Glutamatergic neuron (in vitro differentiated cells): Measurements from ENCODE around the gene ZNF267. TPM values are rescaled to one million over a fixed set of nuclear protein-coding genes. Genes with fewer than 3 reads are reported as not detected.
"Not testable (repeated sequence)": the region's sequence is repeated elsewhere in the genome, so short reads cannot be mapped to it uniquely, and the experiment has no call there.

Source experiments
- DNase-seq: peaks from one replicate; pipeline ENCODE4 v3.0.0; 2022
- H3K27ac Mint-ChIP-seq: one replicate; pipeline ENCODE4 v1.8.0; 2020; ENCODE audit warnings: mild to moderate bottlenecking, mixed read lengths, inconsistent platforms; ENCODE audit not compliant: unreplicated experiment
- H3K27me3 Mint-ChIP-seq: one replicate; pipeline ENCODE4 v1.8.0; 2020; ENCODE audit warnings: mild to moderate bottlenecking, moderate library complexity, mixed read lengths, inconsistent platforms; ENCODE audit not compliant: unreplicated experiment
- H3K36me3 Mint-ChIP-seq: one replicate; pipeline ENCODE4 v1.8.0; 2020; ENCODE audit warnings: mild to moderate bottlenecking, mixed read lengths, inconsistent platforms; ENCODE audit not compliant: unreplicated experiment
- H3K4me1 Mint-ChIP-seq: one replicate; pipeline ENCODE4 v1.8.0; 2020; ENCODE audit warnings: mild to moderate bottlenecking, low read depth, mixed read lengths, inconsistent platforms; ENCODE audit not compliant: unreplicated experiment
- H3K4me3 Mint-ChIP-seq: one replicate; pipeline ENCODE4 v1.8.0; 2020; ENCODE audit warnings: mild to moderate bottlenecking, mixed read lengths, inconsistent platforms; ENCODE audit not compliant: unreplicated experiment
- H3K9me3 Mint-ChIP-seq: one replicate; pipeline ENCODE4 v1.8.0; 2020; ENCODE audit warnings: mild to moderate bottlenecking, moderate library complexity, mixed read lengths, inconsistent platforms; ENCODE audit not compliant: unreplicated experiment
- total RNA-seq: library from RNA; stranded (reverse); fragmentation: NEBNext Ultra II Directional; extraction: Animal tissue kit (Norgen Biotek cat#: 25700); gene quantifications from one replicate; pipeline ENCODE4 v1.2.1, GENCODE V29; 2021; ENCODE audit not compliant: unreplicated experiment
- TF ChIP-seq, protein P1 (sequence below): fragments of 200-600 bp; sonication (generic); IDR thresholded peaks from one replicate; pipeline ENCODE4 v1.5.0; 2021; ENCODE audit not compliant: partially characterized antibody, unreplicated experiment

Gene ZNF267
- total RNA-seq, 1 donor from 2014 or later = 10.0 TPM

DNA sequence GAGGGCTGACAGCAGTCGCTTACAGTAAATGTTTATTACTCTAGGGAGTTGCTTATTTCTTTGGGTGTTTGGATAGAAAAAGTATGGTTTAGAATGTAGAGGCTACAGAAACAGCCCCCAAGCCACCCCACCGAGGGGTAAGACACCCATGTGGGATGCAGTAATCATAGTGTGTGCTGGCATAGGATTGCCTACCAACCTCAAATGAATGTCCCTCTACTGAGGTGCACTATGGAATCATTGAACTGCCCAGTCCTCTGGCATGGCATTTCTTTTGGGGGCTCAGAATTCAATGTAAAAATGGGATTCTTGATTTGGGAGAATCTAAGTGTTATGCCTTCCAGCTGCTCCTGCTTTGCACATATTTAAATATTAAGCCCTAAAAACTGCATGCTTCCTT is 46.8 kb downstream of the ZNF267 start:
- TF ChIP-seq, protein P1, sequence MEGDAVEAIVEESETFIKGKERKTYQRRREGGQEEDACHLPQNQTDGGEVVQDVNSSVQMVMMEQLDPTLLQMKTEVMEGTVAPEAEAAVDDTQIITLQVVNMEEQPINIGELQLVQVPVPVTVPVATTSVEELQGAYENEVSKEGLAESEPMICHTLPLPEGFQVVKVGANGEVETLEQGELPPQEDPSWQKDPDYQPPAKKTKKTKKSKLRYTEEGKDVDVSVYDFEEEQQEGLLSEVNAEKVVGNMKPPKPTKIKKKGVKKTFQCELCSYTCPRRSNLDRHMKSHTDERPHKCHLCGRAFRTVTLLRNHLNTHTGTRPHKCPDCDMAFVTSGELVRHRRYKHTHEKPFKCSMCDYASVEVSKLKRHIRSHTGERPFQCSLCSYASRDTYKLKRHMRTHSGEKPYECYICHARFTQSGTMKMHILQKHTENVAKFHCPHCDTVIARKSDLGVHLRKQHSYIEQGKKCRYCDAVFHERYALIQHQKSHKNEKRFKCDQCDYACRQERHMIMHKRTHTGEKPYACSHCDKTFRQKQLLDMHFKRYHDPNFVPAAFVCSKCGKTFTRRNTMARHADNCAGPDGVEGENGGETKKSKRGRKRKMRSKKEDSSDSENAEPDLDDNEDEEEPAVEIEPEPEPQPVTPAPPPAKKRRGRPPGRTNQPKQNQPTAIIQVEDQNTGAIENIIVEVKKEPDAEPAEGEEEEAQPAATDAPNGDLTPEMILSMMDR = no peak
- Mint-ChIP-seq H3K4me1 (no peaks in the 10 kb centered on the region), H3K9me3 (peaks cover 18% of the 10 kb centered on the region), H3K36me3 (peaks cover 28% of the 10 kb centered on the region), H3K27ac (no peak overlapping the region), H3K4me3 (no peak overlapping the region), H3K27me3 (peaks cover 2% of the 10 kb centered on the region)
- DNase-seq = no peak

DNA sequence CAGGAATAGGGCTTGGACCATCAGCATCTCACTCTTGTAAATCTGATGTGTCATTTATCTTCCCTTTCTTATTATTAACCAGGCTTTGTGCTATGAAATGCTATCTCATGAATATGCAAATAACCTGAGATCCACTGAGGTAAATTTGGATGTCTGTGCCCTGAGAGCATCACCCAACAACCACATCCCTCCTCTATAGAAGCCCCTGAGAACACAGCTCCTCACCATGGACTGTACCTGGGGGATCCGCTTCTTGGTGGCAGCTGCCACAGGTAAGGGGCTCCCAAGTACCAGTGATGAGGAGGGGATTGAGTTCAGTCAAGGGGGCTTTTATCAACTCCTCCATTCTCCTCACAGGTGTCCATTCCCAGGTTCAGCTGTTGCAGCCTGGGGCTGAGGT is 78.2 kb downstream of the ZNF267 start:
- not testable (repeated sequence) for H3K27me3 Mint-ChIP-seq, DNase-seq, H3K4me3 Mint-ChIP-seq, H3K4me1 Mint-ChIP-seq, H3K36me3 Mint-ChIP-seq, H3K27ac Mint-ChIP-seq, H3K9me3 Mint-ChIP-seq

DNA sequence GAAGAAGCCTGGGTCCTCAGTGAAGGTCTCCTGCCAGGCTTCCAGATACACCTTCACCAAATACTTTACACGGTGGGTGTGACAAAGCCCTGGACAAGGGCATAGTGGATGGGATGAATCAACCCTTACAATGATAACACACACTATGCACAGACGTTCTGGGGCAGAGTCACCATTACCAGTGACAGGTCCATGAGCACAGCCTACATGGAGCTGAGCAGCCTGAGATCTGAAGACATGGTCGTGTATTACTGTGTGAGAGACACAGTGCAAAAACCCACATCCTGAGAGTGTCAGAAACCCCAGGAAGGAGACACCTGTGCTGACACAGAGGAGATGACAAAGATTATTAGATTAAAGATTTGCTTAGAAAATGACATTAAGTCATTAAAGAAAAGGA is 78.6 kb downstream of the ZNF267 start:
- not testable (repeated sequence) for H3K4me1 Mint-ChIP-seq

DNA sequence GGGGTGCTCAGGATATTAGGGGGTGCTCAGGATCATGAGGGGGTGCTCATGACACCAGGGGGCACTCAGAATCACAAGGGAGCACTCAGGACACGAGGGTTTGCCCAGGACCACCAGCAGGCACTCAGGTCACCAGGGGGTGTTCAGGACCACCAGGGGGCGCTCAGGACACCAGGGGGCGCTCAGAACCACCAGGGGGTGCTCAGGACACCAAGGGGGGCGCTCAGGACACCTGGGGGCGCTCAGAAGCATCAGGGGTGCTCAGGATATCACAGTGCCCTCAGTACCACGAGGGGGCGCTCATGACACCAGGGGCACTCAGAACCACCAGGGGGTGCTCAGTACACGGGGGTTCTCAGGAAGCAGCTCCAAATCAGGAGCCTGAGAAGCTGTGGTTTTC is 82.6 kb downstream of the ZNF267 start:
- H3K27ac Mint-ChIP-seq, DNase-seq, H3K27me3 Mint-ChIP-seq, H3K4me3 Mint-ChIP-seq, H3K36me3 Mint-ChIP-seq, H3K4me1 Mint-ChIP-seq, H3K9me3 Mint-ChIP-seq: not testable (repeated sequence)

More for the DNA sequence above, 78.6 kb downstream of the ZNF267 start:
- not testable (repeated sequence) for H3K36me3 Mint-ChIP-seq, H3K9me3 Mint-ChIP-seq, DNase-seq, H3K27ac Mint-ChIP-seq, H3K4me3 Mint-ChIP-seq, H3K27me3 Mint-ChIP-seq

DNA sequence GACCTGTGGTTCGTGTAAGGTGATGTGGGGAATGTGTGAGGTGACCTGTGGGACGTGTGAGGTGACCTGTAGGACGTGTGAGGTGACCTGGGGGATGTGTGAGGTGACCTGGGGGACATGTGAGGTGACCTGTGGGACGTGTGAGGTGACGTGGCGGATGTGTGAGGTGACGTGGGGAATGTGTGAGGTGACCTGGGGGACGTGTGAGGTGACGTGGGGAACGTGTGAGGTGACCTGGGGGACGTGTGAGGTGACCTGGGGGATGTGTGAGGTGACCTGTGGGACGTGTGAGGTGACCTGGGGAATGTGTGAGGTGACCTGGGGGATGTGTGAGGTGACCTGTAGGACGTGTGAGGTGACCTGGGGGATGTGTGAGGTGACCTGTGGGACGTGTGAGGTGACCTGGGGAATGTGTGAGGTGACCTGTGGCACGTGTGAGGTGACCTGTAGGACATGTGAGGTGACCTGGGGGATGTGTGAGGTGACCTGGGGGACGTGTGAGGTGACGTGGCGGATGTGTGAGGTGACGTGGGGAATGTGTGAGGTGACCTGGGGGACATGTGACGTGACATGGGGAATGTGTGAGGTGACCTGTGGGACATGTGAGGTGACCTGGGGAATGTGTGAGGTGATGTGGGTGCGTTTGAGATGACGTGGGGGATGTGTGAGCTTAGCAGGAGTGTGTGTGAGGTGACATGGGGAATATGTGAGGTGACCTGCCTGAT is 86.7 kb downstream of the ZNF267 start:
- DNase-seq, H3K36me3 Mint-ChIP-seq, H3K9me3 Mint-ChIP-seq, H3K27me3 Mint-ChIP-seq, H3K4me1 Mint-ChIP-seq, H3K27ac Mint-ChIP-seq, H3K4me3 Mint-ChIP-seq: not testable (repeated sequence)
